ENCODE results near the gene ZNF277.

ZNF277 gene

GRCh38 chr7:112199035-112199655 lies 7.3 kb upstream of the ZNF277 start:
- no peak overlapping the region for H3K4me3 ChIP-seq (ENCODE audit: control insufficient read depth, low read depth, low read length)
- TF ChIP-seq CTCF (conservative IDR thresholded peaks at IDR 0.05; ENCODE audit: control insufficient read depth, insufficient read depth, low read depth, low read length) = no peak
- peak; percentile 55 for DNase-seq (ENCODE audit: low read depth)

GRCh38 chr7:112199672-112200071 lies 6.8 kb upstream of the ZNF277 start:
- no peak for TF ChIP-seq CTCF (conservative IDR thresholded peaks at IDR 0.05; ENCODE audit: control insufficient read depth, insufficient read depth, low read depth, low read length)
- H3K4me3 ChIP-seq (ENCODE audit: control insufficient read depth, low read depth, low read length) = no peak overlapping the region
- no peak for DNase-seq (ENCODE audit: low read depth)

- H3K4me3 ChIP-seq (ENCODE audit: control insufficient read depth, low read depth, low read length) = no peak overlapping the region
- no peak for TF ChIP-seq CTCF (conservative IDR thresholded peaks at IDR 0.05; ENCODE audit: control insufficient read depth, insufficient read depth, low read depth, low read length)
- peak; percentile 95 for DNase-seq (ENCODE audit: low read depth)
Measured at GRCh38 chr7:112201411-112201810, 5.1 kb upstream of the ZNF277 start.

GRCh38 chr7:112201839-112202238 lies 4.7 kb upstream of the ZNF277 start:
- no peak for DNase-seq (ENCODE audit: low read depth)
- no peak overlapping the region for H3K4me3 ChIP-seq (ENCODE audit: control insufficient read depth, low read depth, low read length)
- no peak for TF ChIP-seq CTCF (conservative IDR thresholded peaks at IDR 0.05; ENCODE audit: control insufficient read depth, insufficient read depth, low read depth, low read length)

DNA sequence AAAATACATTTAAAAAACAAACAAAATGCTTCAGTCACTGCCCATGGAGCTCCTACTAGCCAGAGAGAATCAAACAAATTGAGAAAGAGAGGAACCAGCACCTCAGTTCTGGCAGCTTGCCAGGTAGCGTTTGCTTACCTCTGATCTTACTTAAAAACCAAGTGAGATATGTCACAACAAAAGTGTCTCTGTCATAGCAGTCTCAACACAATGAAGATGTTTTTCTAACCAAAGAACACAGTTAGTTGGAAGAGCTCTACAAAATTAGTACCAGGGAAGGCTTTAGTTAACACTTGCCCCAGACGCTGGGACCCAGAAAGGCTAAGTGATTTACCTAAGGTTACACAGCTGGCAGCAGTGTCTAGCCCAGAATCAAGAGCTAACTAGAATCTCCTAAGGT lies 3.7 kb upstream of the ZNF277 start:
- TF ChIP-seq CTCF (conservative IDR thresholded peaks at IDR 0.05; ENCODE audit: control insufficient read depth, insufficient read depth, low read depth, low read length) = no peak
- no peak overlapping the region for H3K4me3 ChIP-seq (ENCODE audit: control insufficient read depth, low read depth, low read length)
- DNase-seq (ENCODE audit: low read depth) = no peak

DNA sequence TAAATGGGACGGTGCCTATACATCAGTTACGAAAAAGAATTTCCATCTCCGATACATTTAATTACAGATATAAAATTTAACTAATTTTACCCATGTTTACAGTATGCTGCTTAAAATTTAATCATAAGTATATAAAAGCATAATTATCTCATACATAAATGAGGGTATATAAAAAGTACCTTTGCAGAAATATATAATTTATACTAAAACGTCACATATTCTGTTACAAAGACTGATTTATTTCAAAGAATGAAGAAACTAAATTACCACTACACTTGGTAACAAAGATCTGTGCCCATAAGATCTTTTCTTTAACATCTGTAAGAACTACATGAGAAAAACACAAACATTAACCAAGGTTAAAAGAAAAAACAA lies 3.1 kb upstream of the ZNF277 start:
- TF ChIP-seq CTCF (conservative IDR thresholded peaks at IDR 0.05; ENCODE audit: control insufficient read depth, insufficient read depth, low read depth, low read length) = no peak
- H3K4me3 ChIP-seq (ENCODE audit: control insufficient read depth, low read depth, low read length) = peak overlapping the region; percentile 97
- no peak for DNase-seq (ENCODE audit: low read depth)
